ENCODE data around the gene SUPT7L.

Gene SUPT7L

DNA sequence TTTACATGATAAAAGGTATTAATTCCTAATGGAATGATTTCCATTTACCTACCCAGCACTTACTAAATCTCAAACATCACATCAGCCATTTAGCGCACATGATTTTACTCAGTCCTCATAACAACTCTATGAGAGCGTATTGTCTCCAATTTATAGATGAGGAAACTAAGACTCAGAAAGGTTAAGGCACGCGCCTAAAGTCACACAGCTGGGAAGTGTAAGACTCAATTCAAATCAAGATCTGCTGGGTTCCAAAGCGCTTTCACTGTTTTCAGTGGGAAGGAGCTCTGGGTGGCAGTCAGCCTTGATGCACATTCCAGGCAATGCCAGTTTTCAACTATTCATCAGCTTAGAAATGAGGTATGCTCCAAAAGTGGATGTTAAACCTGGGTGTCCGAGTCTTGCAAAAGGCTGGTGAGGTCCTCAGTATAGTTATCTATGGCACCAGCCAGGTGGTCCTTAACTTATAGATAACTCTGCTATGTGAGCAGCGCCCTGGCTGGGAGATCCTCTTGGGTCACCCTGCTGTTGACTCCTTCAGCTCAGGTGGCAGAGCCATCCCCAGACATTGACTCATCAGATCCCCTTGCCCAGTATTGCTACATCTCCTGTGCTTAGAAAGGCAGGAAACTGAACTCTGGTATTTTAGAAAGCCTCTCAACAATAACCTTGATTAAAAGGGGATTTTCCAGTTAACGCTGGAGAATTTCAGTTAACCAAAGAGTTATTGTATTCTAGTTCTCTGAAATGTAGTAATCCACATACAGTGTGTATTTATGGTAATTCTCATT is 47.4 kb upstream of the SUPT7L start:
- TF ChIP-seq, protein P1, sequence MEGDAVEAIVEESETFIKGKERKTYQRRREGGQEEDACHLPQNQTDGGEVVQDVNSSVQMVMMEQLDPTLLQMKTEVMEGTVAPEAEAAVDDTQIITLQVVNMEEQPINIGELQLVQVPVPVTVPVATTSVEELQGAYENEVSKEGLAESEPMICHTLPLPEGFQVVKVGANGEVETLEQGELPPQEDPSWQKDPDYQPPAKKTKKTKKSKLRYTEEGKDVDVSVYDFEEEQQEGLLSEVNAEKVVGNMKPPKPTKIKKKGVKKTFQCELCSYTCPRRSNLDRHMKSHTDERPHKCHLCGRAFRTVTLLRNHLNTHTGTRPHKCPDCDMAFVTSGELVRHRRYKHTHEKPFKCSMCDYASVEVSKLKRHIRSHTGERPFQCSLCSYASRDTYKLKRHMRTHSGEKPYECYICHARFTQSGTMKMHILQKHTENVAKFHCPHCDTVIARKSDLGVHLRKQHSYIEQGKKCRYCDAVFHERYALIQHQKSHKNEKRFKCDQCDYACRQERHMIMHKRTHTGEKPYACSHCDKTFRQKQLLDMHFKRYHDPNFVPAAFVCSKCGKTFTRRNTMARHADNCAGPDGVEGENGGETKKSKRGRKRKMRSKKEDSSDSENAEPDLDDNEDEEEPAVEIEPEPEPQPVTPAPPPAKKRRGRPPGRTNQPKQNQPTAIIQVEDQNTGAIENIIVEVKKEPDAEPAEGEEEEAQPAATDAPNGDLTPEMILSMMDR (IDR thresholded peaks at IDR 0.05; ENCODE audit: low read depth, low read length), result no peak
- no peak for TF ChIP-seq EZH2phosphoT487 (IDR thresholded peaks at IDR 0.05; ENCODE audit: low read depth)
- Histone ChIP-seq H3K4me3 (ENCODE audit: low read length) (no peak overlapping the region), H3K4me1 (ENCODE audit: low read length) (peaks cover 4% of the 10 kb centered on the region; the same call in 1 of the 2 replicates), H3K27ac (ENCODE audit: low read length) (no peak overlapping the region), H3K9ac (ENCODE audit: low read length) (no peak overlapping the region), H4K20me1 (ENCODE audit: insufficient read depth, low read length) (no peaks in the 10 kb centered on the region), H3K9me3 (ENCODE audit: insufficient read depth, low read length) (no peaks in the 10 kb centered on the region), H2AFZ (ENCODE audit: low read depth, low read length) (no peak overlapping the region), H3K79me2 (ENCODE audit: low read length) (no peaks in the 10 kb centered on the region), H3K36me3 (replicated peaks; ENCODE audit: low read depth, low read length) (no peaks in the 10 kb centered on the region), H3K4me2 (ENCODE audit: low read length) (no peak overlapping the region), H3K27me3 (ENCODE audit: low read depth, low read length) (peaks cover 10% of the 10 kb centered on the region; the same call in 1 of the 2 replicates)

DNA sequence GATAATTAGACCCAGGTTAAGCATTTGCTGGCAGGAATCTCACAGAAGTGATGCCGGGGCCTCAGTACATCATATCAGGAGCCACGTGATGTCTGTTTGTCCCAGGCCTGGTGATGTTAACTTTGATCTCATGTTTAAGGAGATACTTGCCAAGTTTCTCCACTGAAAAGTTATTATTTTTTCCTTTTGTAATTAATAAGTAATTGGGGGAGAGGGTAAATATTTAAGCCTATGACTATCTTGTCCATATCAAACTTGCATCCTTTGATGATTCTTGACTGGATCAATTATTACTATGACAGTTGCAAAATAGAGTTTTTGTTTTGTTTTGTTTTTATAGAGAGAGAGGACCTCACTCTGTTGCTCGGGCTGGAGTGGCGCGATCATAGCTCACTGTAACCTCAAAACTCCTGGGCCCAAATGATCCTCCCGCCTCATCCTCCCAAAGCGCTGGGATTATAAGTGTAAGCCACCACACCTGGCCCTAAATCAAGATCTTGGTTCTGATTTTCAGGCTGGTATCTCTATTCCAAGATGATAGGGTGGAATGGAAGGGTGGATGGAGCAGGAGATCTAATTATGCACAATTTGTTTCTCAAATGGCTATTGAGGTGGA is 46.7 kb upstream of the SUPT7L start:
- Histone ChIP-seq H3K4me1 (ENCODE audit: low read length) (peaks cover 3% of the 10 kb centered on the region; the same call in 1 of the 2 replicates), H3K79me2 (ENCODE audit: low read length) (no peaks in the 10 kb centered on the region), H3K9ac (ENCODE audit: low read length) (no peak overlapping the region), H3K4me2 (ENCODE audit: low read length) (no peak overlapping the region), H4K20me1 (ENCODE audit: insufficient read depth, low read length) (no peaks in the 10 kb centered on the region), H3K27me3 (ENCODE audit: low read depth, low read length) (peaks cover 10% of the 10 kb centered on the region; the same call in 1 of the 2 replicates), H3K4me3 (ENCODE audit: low read length) (no peak overlapping the region), H3K27ac (ENCODE audit: low read length) (no peak overlapping the region), H3K9me3 (ENCODE audit: insufficient read depth, low read length) (no peaks in the 10 kb centered on the region), H2AFZ (ENCODE audit: low read depth, low read length) (no peak overlapping the region), H3K36me3 (replicated peaks; ENCODE audit: low read depth, low read length) (no peaks in the 10 kb centered on the region)
- TF ChIP-seq EZH2phosphoT487 (IDR thresholded peaks at IDR 0.05; ENCODE audit: low read depth), result no peak
- TF ChIP-seq, protein P1 (IDR thresholded peaks at IDR 0.05; ENCODE audit: low read depth, low read length), result no peak

DNA sequence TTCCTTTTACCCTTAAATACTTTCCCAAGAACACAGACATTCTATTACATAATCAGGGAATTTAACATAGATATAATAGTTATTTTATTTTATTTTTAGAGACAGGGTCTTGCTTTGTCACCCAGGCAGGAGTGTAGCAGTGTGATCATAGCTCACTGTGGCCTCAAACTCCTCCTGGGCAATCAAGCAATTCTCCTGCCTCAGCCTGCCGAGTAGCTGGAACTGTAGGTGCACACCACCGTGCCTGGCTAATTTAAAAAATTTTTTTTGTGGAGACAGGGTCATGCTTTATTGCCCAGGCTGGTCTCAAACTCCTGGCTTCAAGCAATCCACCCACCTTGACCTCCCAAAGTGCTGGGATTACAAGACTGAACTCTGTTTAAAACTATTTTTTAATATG is 45.9 kb upstream of the SUPT7L start:
- H3K9ac ChIP-seq (ENCODE audit: low read length), result no peak overlapping the region
- no peaks in the 10 kb centered on the region for H3K36me3 ChIP-seq (replicated peaks; ENCODE audit: low read depth, low read length)
- H4K20me1 ChIP-seq (ENCODE audit: insufficient read depth, low read length), result no peaks in the 10 kb centered on the region
- H3K79me2 ChIP-seq (ENCODE audit: low read length), result no peaks in the 10 kb centered on the region
- H3K27me3 ChIP-seq (ENCODE audit: low read depth, low read length), result peaks cover 10% of the 10 kb centered on the region; the same call in 1 of the 2 replicates
- no peak overlapping the region for H3K27ac ChIP-seq (ENCODE audit: low read length)
- no peak overlapping the region for H3K4me3 ChIP-seq (ENCODE audit: low read length)
- H3K4me2 ChIP-seq (ENCODE audit: low read length), result no peak overlapping the region
- H3K4me1 ChIP-seq (ENCODE audit: low read length), result no peaks in the 10 kb centered on the region
- TF ChIP-seq, protein P1 (IDR thresholded peaks at IDR 0.05; ENCODE audit: low read depth, low read length), result no peak
- no peak for TF ChIP-seq EZH2phosphoT487 (IDR thresholded peaks at IDR 0.05; ENCODE audit: low read depth)
- no peaks in the 10 kb centered on the region for H3K9me3 ChIP-seq (ENCODE audit: insufficient read depth, low read length)
- H2AFZ ChIP-seq (ENCODE audit: low read depth, low read length), result no peak overlapping the region

DNA sequence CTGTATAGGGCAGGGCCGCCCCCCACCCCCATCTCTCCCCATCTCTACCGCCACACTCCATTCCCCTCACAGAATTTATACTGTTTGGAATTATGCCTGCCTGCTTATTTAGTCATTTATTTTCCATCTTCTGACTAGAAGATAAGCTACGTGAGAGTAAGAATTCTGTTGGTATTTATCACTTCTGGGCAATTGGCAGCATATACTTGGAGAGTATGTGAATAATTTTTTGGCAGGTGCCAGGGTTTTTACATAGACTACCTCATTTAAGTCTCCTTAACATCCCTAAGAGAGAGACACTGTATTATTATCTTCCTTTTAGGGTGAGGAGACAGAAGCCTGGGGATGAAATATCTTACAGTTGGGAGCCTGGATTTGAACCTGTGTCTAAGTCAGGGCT is 45.3 kb upstream of the SUPT7L start:
- Histone ChIP-seq H4K20me1 (ENCODE audit: insufficient read depth, low read length) (no peaks in the 10 kb centered on the region), H2AFZ (ENCODE audit: low read depth, low read length) (no peak overlapping the region), H3K9me3 (ENCODE audit: insufficient read depth, low read length) (no peaks in the 10 kb centered on the region), H3K27ac (ENCODE audit: low read length) (no peak overlapping the region), H3K4me3 (ENCODE audit: low read length) (no peak overlapping the region), H3K36me3 (replicated peaks; ENCODE audit: low read depth, low read length) (no peaks in the 10 kb centered on the region), H3K79me2 (ENCODE audit: low read length) (no peaks in the 10 kb centered on the region), H3K9ac (ENCODE audit: low read length) (no peak overlapping the region), H3K27me3 (ENCODE audit: low read depth, low read length) (peaks cover 10% of the 10 kb centered on the region; the same call in 1 of the 2 replicates), H3K4me1 (ENCODE audit: low read length) (no peaks in the 10 kb centered on the region), H3K4me2 (ENCODE audit: low read length) (no peak overlapping the region)
- TF ChIP-seq EZH2phosphoT487 (IDR thresholded peaks at IDR 0.05; ENCODE audit: low read depth), result no peak
- TF ChIP-seq, protein P1 (IDR thresholded peaks at IDR 0.05; ENCODE audit: low read depth, low read length), result no peak
